Measurements from ENCODE around the gene SETBP1.
"Not testable (repeated sequence)": the region's sequence is repeated elsewhere in the genome, so short reads cannot be mapped to it uniquely, and the experiment has no call there.

The SETBP1 gene

GRCh38 chr18:44704135-44704789 lies 23.6 kb downstream of the SETBP1 start:
- in situ Hi-C loops (cut with MboI; ENCODE audit: low sequenced_read_pairs): no loop called here

GRCh38 chr18:44705075-44705675 lies 24.5 kb downstream of the SETBP1 start:
- in situ Hi-C loops (cut with MboI; ENCODE audit: low sequenced_read_pairs): no loop called here

- in situ Hi-C loops (cut with MboI; ENCODE audit: low sequenced_read_pairs): no loop called here
Observed at GRCh38 chr18:44708451-44709083, 27.9 kb downstream of the SETBP1 start.

DNA sequence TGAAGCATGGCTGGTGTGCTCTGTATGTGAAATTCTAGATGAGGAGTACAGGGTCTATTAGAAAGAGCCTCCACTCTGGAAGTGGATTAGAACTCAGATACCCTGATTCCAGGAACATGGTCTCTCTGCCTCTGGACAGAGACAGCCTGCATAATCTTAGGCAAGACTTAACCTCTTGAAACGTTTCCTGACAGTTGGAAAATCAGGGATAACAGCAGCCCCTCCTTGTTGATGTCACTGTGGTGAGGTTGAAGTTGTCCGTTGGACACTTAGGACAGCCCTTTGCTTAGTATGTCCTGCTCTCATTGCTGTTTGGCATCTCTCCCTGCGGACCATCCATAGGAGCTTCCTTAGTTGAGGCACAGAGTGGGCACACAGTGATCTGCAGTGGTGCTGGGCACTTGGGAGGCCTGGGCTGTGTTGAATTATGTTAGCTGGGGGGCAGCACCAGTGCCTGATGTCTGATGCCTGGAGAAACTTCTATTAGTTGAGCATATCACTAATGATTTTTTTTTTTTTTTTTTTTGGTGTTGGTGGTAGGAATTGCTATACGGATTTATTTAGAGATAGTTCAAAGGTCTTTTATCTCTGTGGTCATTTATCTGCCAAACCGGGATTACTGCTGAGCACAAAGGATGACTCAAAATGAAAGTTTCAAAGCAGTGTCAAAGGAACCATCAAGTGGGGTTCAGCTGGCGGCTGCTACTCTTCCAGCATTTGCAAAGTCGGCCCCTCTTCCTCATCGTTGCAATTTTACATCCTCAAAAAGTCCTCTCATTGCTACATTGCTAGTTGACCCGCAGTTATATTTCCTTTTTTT lies 28.8 kb downstream of the SETBP1 start:
- in situ Hi-C loops (cut with MboI; ENCODE audit: low sequenced_read_pairs): no loop called here

DNA sequence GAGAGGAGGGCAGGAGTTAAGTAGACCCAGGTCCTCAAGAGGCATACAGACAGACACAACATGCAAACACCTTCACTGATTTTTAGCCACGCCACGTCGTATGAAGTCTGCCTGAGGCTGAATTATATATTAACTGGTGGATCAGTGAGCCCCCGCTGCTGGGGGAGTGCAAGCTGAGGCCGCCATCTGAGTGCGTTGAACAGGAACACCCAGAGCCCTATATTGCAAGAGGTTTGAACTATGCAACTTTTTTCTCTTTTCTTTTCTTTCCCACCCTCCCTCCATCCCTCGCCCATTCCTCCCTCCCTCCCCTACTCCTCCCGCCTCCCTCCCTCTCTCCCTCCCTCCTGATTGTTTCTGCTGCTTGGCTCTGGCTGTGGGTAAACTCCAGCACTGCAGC lies 30.2 kb downstream of the SETBP1 start:
- in situ Hi-C loops (cut with MboI; ENCODE audit: low sequenced_read_pairs): no loop called here

- in situ Hi-C loops (cut with MboI; ENCODE audit: low sequenced_read_pairs): no loop called here
Observed at GRCh38 chr18:44712025-44712424, 31.3 kb downstream of the SETBP1 start.

DNA sequence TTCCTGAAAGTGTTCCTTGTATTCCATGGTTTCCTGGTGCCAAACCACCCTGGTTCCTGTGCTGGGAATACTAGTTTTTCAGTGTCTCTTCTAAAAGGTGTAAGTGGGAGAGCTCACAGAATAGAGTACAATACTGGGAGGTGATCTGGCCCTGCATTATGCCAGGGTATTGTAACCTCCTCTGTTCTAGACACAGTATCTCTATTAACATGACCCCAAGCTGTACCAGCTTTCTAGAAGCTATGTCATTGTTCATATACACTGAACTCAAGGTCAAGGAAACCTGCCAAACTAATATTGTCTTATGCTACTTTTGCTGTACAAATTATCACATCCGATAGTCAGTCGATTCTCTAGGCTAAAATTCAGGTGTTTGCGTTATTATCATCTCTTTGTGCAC lies 32.7 kb downstream of the SETBP1 start:
- in situ Hi-C loops (cut with MboI; ENCODE audit: low sequenced_read_pairs): no loop called here

DNA sequence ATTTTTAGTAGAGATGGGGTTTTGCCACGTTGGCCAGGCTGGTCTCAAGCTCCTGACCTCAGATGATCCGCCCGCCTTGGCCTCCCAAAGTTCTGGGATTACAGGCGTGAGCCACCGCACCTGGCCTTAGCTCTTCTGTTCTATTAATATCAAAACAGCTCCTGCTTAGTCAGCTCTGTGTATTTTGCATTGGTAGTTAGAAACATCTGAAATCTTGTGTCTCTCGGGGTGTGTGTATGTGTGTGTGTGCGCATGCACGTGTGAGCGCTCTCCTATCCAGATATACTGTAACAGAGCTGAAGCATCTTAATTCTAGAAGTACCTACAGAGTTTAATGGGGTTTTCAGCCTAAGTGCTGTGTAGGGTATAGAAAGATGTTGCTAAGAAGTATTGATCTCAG lies 33.7 kb downstream of the SETBP1 start:
- in situ Hi-C loops (cut with MboI; ENCODE audit: low sequenced_read_pairs): no loop called here

DNA sequence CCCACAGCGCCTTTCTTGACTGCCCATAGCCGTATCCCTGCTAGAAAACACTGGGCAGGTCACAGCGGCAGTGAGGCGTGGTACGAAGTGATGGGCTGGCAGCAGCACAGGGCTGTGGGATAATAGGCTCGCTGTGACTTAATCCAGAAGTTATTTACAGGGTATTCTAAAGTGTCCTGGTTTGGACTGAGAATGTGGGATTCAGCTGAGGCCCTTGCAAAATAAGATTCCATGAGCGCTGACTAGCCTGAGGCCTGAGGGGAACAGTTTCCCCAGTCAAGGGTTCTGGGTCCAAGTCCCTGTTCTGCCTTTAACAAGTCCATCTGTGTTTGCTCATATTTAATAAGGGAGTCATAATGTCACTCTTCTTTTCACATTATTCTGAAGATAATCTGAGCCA lies 34.6 kb downstream of the SETBP1 start:
- in situ Hi-C loops (cut with MboI; ENCODE audit: low sequenced_read_pairs): no loop called here

DNA sequence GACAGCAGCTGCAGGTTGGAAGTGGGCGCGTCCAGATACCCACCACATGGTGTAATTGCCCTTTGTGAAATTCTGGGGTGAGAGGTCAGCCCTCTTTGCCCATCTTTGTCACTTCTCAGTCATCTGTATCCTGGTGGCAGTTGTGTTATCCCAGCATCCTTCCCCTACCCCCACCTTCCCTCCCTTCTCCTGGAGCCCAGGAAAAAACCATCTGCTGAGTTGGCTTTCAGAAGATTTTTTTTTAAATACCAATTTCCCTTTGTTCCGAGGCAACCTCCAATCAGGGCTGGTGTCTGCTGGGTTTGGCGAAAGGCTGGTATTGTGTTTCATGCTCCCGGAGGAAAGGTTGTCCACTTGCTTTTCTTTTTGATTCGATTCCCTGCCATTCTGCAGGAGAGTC lies 35.2 kb downstream of the SETBP1 start:
- in situ Hi-C loops (cut with MboI; ENCODE audit: low sequenced_read_pairs): no loop called here

DNA sequence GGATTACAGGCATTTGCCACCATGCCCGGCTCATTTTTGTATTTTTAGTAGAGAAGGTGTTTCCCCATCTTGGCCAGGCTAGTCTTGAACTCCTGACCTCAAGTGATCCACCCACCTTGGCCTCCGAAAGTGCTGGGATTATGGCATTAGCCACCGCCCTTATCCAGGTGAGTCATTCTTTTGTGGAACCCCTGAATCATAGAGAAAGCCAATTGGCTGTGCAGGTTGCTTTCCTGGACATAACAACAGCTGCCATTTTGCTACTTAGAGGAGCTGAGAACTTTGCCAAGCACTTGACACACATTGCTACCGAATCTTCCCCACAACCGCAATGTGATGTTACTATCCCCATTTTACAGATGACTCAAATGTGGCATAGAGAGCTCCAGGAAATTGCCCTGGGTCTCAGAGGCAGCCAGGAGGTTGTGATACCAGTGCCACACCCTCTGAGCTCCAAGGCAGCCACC lies 36.0 kb downstream of the SETBP1 start:
- in situ Hi-C loops (cut with MboI; ENCODE audit: low sequenced_read_pairs): no loop called here

DNA sequence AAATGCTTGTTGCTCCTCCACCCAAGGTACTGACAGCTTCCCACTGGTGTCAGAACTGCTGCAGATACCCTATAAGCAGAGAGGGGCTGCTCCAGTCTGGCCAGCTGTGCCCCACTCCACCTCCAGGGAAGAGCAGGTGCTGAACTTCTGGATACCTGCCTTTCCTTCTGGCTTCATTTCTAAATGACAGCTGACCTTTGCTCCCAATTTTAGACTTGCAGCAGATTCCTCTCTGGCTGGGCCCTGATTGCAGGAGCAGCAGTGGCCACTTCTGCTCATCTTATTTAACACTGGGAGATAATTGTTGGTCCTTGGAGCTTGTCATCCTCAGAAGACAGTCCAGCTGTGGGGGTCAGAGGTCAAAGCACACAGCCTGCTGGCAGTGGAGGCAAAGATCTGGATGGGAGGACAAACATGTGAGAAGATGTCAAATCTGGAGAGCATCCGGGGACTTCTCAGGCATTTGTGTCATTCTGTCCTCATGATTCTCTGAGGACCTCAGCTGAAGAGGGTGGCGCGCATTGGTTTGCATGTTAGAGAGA lies 38.9 kb downstream of the SETBP1 start:
- in situ Hi-C loops (cut with MboI; ENCODE audit: low sequenced_read_pairs): no loop called here

GRCh38 chr18:44721748-44722147 lies 41.1 kb downstream of the SETBP1 start:
- in situ Hi-C loops (cut with MboI; ENCODE audit: low sequenced_read_pairs): not testable (repeated sequence)

DNA sequence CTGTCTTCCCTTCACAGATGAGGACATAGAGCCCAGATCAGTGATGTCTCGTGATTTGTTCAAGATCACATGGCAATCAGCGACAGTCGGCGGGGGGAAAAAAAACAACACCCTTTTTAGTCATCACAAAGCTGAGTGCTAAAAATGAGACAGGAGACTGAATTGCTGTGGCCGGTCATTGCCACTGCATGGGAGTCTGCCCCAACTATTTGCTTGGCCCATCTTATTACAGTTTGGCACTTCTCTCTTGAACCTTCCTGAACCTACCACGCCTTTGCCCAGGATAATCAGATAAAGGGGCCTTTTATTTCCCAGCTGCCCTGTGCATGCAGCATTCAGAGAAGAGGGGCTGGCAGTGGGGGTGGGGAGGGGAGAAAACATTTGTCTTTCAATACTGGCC lies 42.7 kb downstream of the SETBP1 start:
- in situ Hi-C loops (cut with MboI; ENCODE audit: low sequenced_read_pairs): no loop called here

GRCh38 chr18:44724105-44724778 lies 43.6 kb downstream of the SETBP1 start:
- in situ Hi-C loops (cut with MboI; ENCODE audit: low sequenced_read_pairs): no loop called here

DNA sequence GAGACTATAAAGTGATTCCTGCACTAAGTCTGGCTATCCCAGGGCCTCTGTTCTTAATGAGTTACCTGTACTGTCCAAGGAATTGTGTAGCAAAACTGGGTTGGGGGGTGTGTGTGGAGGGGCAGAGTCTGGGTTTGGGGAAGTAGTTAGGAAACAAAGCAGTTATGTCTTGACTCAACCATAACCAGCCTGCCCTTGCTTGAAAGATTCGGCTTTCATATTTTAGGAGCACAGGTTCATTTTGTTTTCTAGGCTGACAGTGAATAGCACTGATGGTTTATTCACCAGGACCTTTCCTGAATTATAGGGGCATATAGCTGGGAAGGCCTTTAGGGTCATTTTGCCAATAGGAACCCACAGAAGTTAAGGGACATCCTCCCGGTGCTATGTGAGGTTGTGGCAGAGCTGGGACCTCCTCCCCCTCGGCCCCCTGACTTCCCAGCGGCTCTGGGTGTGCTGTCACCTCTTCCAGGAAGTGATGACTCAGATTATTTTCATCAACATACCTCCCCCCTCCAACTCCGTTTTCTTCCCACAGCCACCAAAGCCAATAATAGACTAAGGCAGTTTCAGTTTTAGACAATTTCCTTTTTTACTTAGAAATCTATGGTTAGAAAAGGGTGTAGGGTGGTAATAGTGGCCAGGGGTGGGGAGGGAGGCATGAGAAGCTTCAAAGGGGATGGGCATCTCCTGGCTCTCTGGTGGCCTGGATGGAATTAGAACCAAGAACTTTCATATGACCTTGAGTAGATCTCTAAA lies 44.8 kb downstream of the SETBP1 start:
- in situ Hi-C loops (cut with MboI; ENCODE audit: low sequenced_read_pairs): no loop called here

GRCh38 chr18:44726059-44726421 lies 45.4 kb downstream of the SETBP1 start:
- in situ Hi-C loops (cut with MboI; ENCODE audit: low sequenced_read_pairs): no loop called here

DNA sequence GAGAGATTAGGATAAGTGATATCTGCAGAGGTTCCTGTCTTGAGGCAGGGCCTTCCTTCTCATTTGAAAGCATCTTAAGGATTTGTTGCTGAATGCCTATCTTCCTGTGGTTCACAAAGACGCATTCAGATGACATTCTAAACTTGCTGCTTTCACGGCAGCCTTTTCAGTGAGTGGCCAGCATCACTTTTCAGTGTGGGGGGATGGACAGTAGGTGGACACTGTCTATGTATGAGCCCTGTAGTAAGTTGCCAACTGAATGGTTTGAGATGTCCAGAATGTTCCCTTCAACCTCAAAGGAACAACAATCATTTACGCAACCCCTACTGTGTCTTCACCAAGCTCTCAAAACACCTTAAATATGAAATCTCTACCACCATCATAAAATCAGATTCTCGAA lies 46.6 kb downstream of the SETBP1 start:
- in situ Hi-C loops (cut with MboI; ENCODE audit: low sequenced_read_pairs): no loop called here

DNA sequence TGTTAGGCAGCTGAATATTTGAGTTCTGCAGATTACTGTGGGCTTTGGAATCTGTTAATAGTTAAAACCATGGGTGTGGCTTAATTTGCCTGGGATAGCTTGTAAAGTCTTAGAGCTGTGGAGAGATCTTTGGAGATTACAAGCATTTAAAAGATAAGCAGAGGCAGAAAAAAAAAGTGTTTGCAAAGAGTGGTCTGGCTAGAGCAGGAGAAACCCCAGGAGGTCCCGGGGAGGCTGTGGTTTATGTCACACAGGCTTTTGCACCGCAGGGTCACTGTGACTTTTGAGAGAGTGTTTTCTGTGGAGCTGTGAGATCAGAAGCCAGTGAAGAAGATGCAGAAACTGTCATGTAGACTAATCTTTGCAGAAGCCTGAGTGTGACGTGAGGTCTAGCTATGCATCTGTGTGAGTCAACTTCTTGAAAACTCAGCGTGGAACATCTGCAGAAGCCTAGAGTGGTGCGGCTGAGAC lies 49.0 kb downstream of the SETBP1 start:
- in situ Hi-C loops (cut with MboI; ENCODE audit: low sequenced_read_pairs): no loop called here

Data from HL-60/S4 treated with phorbol 12-myristate 13-acetate at 8.2 ng/mL for 4 days and 3 days (cell line).